GM12891 (cell line): ENCODE data around the gene POLR2H.

Experiments used
- POLR2A ChIP-seq: IDR thresholded peaks from 2 replicates; pipeline ENCODE4 v1.6.1; 2011; ENCODE audit warnings: low read depth, low read length, control low read depth
- POLR2AphosphoS5 ChIP-seq: IDR thresholded peaks from 2 replicates; pipeline ENCODE4 v1.6.1; 2011; ENCODE audit warnings: low read depth, low read length, control low read depth
- POU2F2 ChIP-seq: IDR thresholded peaks from 2 replicates; pipeline ENCODE4 v1.6.1; 2011; ENCODE audit warnings: low read depth, mild to moderate bottlenecking, control low read depth, low read length, moderate library complexity
- SPI1 ChIP-seq: IDR thresholded peaks from 2 replicates; pipeline ENCODE4 v1.6.1; 2011; ENCODE audit warnings: low read depth, low read length, control low read depth
- TAF1 ChIP-seq: IDR thresholded peaks from 2 replicates; pipeline ENCODE4 v1.6.1; 2011; ENCODE audit warnings: low read depth, low read length, control low read depth

GRCh38 chr3:184314700-184315542 is 46.6 kb upstream of the POLR2H start:
- TF ChIP-seq POLR2A (no peak), POLR2AphosphoS5 (no peak), TAF1 (0 out of 2 replicates have a peak, but pooled peaks have one; percentile 11), SPI1 (no peak), POU2F2 (no peak)
